ENCODE results near the gene AURKA.

- TF ChIP-seq, protein P1, sequence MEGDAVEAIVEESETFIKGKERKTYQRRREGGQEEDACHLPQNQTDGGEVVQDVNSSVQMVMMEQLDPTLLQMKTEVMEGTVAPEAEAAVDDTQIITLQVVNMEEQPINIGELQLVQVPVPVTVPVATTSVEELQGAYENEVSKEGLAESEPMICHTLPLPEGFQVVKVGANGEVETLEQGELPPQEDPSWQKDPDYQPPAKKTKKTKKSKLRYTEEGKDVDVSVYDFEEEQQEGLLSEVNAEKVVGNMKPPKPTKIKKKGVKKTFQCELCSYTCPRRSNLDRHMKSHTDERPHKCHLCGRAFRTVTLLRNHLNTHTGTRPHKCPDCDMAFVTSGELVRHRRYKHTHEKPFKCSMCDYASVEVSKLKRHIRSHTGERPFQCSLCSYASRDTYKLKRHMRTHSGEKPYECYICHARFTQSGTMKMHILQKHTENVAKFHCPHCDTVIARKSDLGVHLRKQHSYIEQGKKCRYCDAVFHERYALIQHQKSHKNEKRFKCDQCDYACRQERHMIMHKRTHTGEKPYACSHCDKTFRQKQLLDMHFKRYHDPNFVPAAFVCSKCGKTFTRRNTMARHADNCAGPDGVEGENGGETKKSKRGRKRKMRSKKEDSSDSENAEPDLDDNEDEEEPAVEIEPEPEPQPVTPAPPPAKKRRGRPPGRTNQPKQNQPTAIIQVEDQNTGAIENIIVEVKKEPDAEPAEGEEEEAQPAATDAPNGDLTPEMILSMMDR (conservative IDR thresholded peaks at IDR 0.05 in 1 of 2, IDR thresholded peaks at IDR 0.05 in 1 of 2; ENCODE audit: extremely low read depth in 1 of 2, insufficient read depth in 1 of 2, low read depth in 1 of 2, low read length in 2 of 2): no peak
- TF ChIP-seq EZH2 (IDR thresholded peaks at IDR 0.05; ENCODE audit: borderline replicate concordance, low read length): no peak
Observed at GRCh38 chr20:56429941-56430340, 37.9 kb upstream of the AURKA start.
